GM12873 (cell line): ENCODE data around the gene LDB2.

Experiments used
- CTCF ChIP-seq: IDR thresholded peaks from 2 replicates; pipeline ENCODE4 v1.5.1; 2012; ENCODE audit warnings: low read depth, mild to moderate bottlenecking, moderate library complexity, low read length, control low read depth; ENCODE audit not compliant: insufficient read depth; ENCODE audit errors: missing control alignments

Gene LDB2

GRCh38 chr4:16513876-16514275 is 384.6 kb downstream of the LDB2 start:
- TF ChIP-seq CTCF: no peak

DNA sequence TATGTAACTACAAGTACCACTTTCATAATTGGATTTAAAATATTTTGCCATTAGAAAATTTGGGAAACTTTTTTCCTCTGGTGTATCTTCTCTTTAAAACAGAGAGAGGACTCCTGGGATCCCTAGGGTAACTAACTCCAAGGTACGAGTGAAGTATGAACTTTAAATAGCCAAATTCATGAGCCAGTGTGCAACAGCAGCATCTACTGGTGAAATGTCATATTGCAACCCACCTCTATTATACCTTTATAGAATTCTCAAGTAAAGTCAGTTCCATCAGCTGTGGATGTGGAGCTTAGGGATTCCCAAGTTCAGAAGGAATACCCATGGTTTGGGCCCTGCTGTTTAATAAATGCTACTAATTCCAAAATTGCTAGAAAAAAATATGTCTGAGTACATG is 389.5 kb downstream of the LDB2 start:
- peak; percentile 63 for TF ChIP-seq CTCF

DNA sequence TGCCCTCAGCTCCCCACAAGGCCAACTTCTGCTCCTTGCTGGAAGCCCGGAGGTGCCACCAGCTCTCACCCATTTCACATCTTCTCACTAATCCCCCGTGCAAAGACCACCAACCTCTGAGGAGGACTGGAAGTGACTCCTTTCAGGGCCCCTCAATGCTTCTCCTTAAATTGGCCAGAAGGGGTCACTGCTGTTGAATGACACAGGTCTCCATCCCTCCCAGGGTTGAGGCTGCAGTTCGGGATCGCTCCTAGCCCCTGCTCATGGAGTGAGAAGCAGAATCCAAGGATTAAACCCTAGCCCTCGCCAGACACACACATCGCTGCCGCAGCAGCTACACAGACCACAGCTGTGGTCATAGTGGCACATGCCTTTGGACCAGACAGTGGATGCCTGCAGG is 392.7 kb downstream of the LDB2 start:
- peak; percentile 16 for TF ChIP-seq CTCF

DNA sequence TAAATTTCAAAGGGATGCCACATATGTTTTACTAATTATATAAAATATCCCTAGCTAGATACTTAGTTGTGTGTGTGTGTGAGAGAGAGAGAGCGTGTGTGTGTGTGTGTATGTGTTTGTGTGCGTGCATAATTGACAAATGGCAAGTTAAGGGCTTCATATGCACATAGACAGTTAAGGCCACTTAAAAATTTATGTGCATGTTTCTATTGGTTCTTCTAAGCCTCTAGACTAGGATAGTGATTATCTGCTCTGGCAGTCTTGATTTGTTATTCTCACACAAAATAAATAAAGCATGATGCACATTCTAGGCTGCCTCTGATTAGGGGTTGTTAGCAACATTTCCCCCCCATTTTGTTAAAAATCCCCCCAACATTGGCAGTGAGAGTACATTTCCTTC is 393.2 kb downstream of the LDB2 start:
- TF ChIP-seq CTCF: no peak

- TF ChIP-seq CTCF: no peak
These were observed 394.9 kb downstream of the LDB2 start for GRCh38 chr4:16503421-16504100.

DNA sequence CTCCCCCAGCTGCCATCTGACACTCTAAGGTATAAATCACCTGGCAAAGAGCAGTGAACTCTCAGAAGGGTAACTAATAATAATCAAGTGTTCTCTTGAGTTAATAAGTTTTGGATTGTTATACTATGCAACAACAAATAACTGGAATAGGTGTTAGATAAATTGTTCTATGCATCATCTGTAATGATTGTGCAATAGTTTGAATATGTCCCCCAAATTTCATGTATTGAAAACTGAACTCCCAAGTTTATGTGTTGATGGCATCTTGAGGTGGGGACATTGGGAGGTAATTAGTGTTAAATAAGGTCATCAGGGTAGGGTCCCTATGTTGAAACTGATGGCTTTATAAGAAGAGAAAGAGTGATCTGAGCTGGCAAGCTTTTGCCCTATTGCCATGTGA is 399.5 kb downstream of the LDB2 start:
- TF ChIP-seq CTCF: no peak

DNA sequence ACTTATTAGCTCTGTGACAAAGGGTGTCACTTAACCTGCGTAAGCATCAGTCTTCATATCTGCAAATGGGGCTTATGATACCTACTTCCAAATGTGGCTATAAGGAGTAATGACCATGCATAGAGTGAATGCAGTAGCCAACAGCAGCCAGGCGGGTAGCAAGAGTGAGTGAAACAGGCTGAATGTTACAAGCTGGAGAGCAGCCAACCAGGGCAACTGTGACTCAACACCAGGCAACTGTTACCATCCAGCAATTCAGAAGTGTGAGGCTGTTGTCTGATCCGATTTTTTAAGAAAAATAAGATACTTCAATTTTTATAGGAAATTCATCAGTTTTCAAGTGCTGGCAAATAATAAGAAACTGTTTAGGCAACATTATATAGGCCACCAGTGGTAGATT is 401.9 kb downstream of the LDB2 start:
- TF ChIP-seq CTCF: no peak
